PC-3 (cell line): ENCODE measurements around the gene IL36G.

Experiments
- CTCF ChIP-seq: fragments of 300-600 bp; sonication (generic); conservative IDR thresholded peaks from 2 replicates; pipeline ENCODE4 v1.5.1; 2017; ENCODE audit warnings: antibody characterized with exemption, low read depth, mild to moderate bottlenecking, low read length
- EZH2 ChIP-seq: fragments of 300-600 bp; sonication (generic); IDR thresholded peaks from one replicate; pipeline ENCODE4 v1.6.1; 2017; ENCODE audit warnings: antibody characterized with exemption, mild to moderate bottlenecking, low read length; ENCODE audit not compliant: unreplicated experiment
- EZH2phosphoT487 ChIP-seq: fragments of 300-600 bp; sonication (generic); IDR thresholded peaks from 2 replicates; pipeline ENCODE4 v1.6.1; 2018; ENCODE audit warnings: mild to moderate bottlenecking, antibody characterized with exemption, low read length, borderline replicate concordance

DNA sequence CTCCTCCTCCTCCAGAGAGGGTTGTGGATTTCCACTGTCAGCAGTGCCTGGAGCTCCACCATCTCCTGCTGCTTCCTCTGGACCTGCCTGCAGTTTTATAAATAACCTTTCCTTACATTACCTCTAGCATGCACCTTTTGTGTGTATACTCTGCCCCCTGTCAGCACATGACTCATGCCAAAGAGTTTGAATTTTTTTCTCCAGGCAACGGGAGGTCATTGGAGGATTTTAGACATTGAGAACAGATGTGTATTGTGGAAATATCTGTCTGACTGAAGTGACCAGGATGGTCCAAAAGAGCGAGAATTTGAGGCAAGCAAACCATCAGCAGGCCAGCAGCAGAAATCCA, 35.2 kb upstream of the IL36G start:
- peak; percentile 43 for TF ChIP-seq CTCF
- no peak for TF ChIP-seq EZH2
- no peak for TF ChIP-seq EZH2phosphoT487
